Liver (tissue), 9 donors: ENCODE results near the gene TUBGCP5. TPM values are rescaled to one million over a fixed set of nuclear protein-coding genes. Genes with fewer than 3 reads are reported as not detected.

ENCODE experiments used
- DNase-seq: peaks from one replicate; pipeline ENCODE4 v3.0.0-alpha.2; 2017; ENCODE audit warnings: low spot score
- H3K27ac ChIP-seq, 2 donors: one replicate each; pipeline ENCODE4 v1.7.0; 2013; ENCODE audit warnings: inconsistent platforms in 2 of 2, low read length in 2 of 2, control low read depth in 1 of 2, low read depth in 1 of 2, mild to moderate bottlenecking in 1 of 2
- H3K27me3 ChIP-seq, 4 donors: one replicate each; pipeline versions ENCODE4 v1.6.1 to v1.7.0; 2013; ENCODE audit warnings: low read length in 3 of 4, inconsistent platforms in 1 of 4, mild to moderate bottlenecking in 1 of 4, moderate library complexity in 1 of 4; ENCODE audit not compliant: control insufficient read depth in 4 of 4, insufficient read depth in 4 of 4
- H3K36me3 ChIP-seq, 4 donors: one replicate each; pipeline versions ENCODE4 v1.6.1 to v1.7.0; 2013; ENCODE audit warnings: low read length in 3 of 4, mild to moderate bottlenecking in 3 of 4, low read depth in 1 of 4, moderate library complexity in 1 of 4; ENCODE audit not compliant: control insufficient read depth in 4 of 4, insufficient read depth in 3 of 4
- H3K4me1 ChIP-seq, 4 donors: one replicate each; pipeline versions ENCODE4 v1.6.1 to v1.7.0; 2013; ENCODE audit warnings: low read length in 3 of 4, mild to moderate bottlenecking in 3 of 4, moderate library complexity in 1 of 4; ENCODE audit not compliant: control insufficient read depth in 4 of 4, insufficient read depth in 4 of 4
- H3K4me3 ChIP-seq, 3 donors: one replicate each; pipeline versions ENCODE4 v1.6.1 to v1.7.0; 2013; ENCODE audit warnings: low read length in 3 of 3, control low read depth in 1 of 3, low read depth in 1 of 3, mild to moderate bottlenecking in 1 of 3
- H3K9ac ChIP-seq, 2 donors: one replicate each; pipeline ENCODE4 v1.7.0; 2013; ENCODE audit warnings: low read length in 2 of 2, mild to moderate bottlenecking in 2 of 2, moderate library complexity in 2 of 2, control low read depth in 1 of 2, low read depth in 1 of 2
- H3K9me3 ChIP-seq, 4 donors: one replicate each; pipeline versions ENCODE4 v1.6.1 to v1.7.0; 2013; ENCODE audit warnings: low read length in 3 of 4; ENCODE audit not compliant: control insufficient read depth in 4 of 4
- ATF3 ChIP-seq: IDR thresholded peaks from 2 replicates; pipeline ENCODE4 v1.6.1; 2016; ENCODE audit warnings: antibody characterized with exemption
- CTCF ChIP-seq: fragments of 150-350 bp; IDR thresholded peaks from 2 replicates; pipeline ENCODE4 v1.5.1; 2017; ENCODE audit warnings: improper control_type of control experiment, low read depth, low read length; ENCODE audit not compliant: missing input control
- EGR1 ChIP-seq, 2 donors: IDR thresholded peaks; 2 replicates each; pipeline ENCODE4 v1.6.1; 2016 to 2018; ENCODE audit warnings: antibody characterized with exemption in 2 of 2, low read depth in 2 of 2
- FOXA1 ChIP-seq: IDR thresholded peaks from 2 replicates; pipeline ENCODE4 v1.6.1; 2016; ENCODE audit warnings: antibody characterized with exemption
- FOXA2 ChIP-seq: IDR thresholded peaks from 2 replicates; pipeline ENCODE4 v1.6.1; 2016; ENCODE audit warnings: antibody characterized with exemption
- GABPA ChIP-seq, 2 donors: IDR thresholded peaks in 1 of 2; conservative IDR thresholded peaks in 1 of 2; 2 replicates each; pipeline ENCODE4 v1.6.1; 2016; ENCODE audit warnings: antibody characterized with exemption in 2 of 2, mild to moderate bottlenecking in 1 of 2, moderate library complexity in 1 of 2
- HNF4A ChIP-seq, 2 donors: conservative IDR thresholded peaks; 2 replicates each; pipeline ENCODE4 v1.6.1; 2016; ENCODE audit warnings: antibody characterized with exemption in 2 of 2, mild to moderate bottlenecking in 2 of 2
- HNF4G ChIP-seq: IDR thresholded peaks from 2 replicates; pipeline ENCODE4 v1.6.1; 2016; ENCODE audit warnings: antibody characterized with exemption
- JUND ChIP-seq, 2 donors: IDR thresholded peaks; 2 replicates each; pipeline ENCODE4 v1.6.1; 2016; ENCODE audit warnings: antibody characterized with exemption in 2 of 2
- MAX ChIP-seq: IDR thresholded peaks from 2 replicates; pipeline ENCODE4 v1.6.1; 2016; ENCODE audit warnings: antibody characterized with exemption
- NR2F2 ChIP-seq: IDR thresholded peaks from 2 replicates; pipeline ENCODE4 v1.6.1; 2016; ENCODE audit warnings: antibody characterized with exemption
- RAD21 ChIP-seq, 2 donors: IDR thresholded peaks; 2 replicates each; pipeline ENCODE4 v1.6.1; 2016; ENCODE audit warnings: antibody characterized with exemption in 2 of 2, mild to moderate bottlenecking in 2 of 2
- REST ChIP-seq: IDR thresholded peaks from 2 replicates; pipeline ENCODE4 v1.6.1; 2016; ENCODE audit warnings: antibody characterized with exemption, mild to moderate bottlenecking
- RXRA ChIP-seq, 2 donors: IDR thresholded peaks; 2 replicates each; pipeline ENCODE4 v1.6.1; 2017 to 2018; ENCODE audit warnings: antibody characterized with exemption in 2 of 2, mild to moderate bottlenecking in 1 of 2
- SP1 ChIP-seq: IDR thresholded peaks from 2 replicates; pipeline ENCODE4 v1.6.1; 2018; ENCODE audit warnings: antibody characterized with exemption, mild to moderate bottlenecking
- TAF1 ChIP-seq: conservative IDR thresholded peaks from 2 replicates; pipeline ENCODE4 v1.6.1; 2016; ENCODE audit warnings: antibody characterized with exemption, mild to moderate bottlenecking
- YY1 ChIP-seq: IDR thresholded peaks from 2 replicates; pipeline ENCODE4 v1.6.1; 2016; ENCODE audit warnings: antibody characterized with exemption, mild to moderate bottlenecking
- ZBTB33 ChIP-seq: IDR thresholded peaks from 2 replicates; pipeline ENCODE4 v1.6.1; 2016; ENCODE audit warnings: antibody characterized with exemption
- WGBS: extraction: QIAGEN DNeasy Blood & Tissue Kit; methylation state at CpG from one replicate; pipeline ENCODE4 v1.1.7; 2013; 5-methylcytosine and 5-hydroxymethylcytosine counted together
- polyA plus RNA-seq, 2 donors: library from polyadenylated mRNA; stranded (reverse) in 1 of 2; unstranded in 1 of 2; fragments of 200-250 nt in 1 of 2; fragments of >200 nt in 1 of 2; fragmentation: Nextera tagmentation in 1 of 2; extraction: Ambion mirVana in 1 of 2; gene quantifications; one replicate each; pipeline versions ENCODE4 v1.2.1 to v1.2.3, GENCODE V29; 2013 to 2015
- total RNA-seq, 2 donors: library from RNA; depleted of rRNA; stranded (reverse); fragments of >200 nt; gene quantifications; one replicate each; pipeline ENCODE4 v1.2.3, GENCODE V29; 2014
- donor health status: healthy.
- donor health status: healthy.
- donor health status: healthy.
- donor health status: healthy.
- donor health status: healthy.

TUBGCP5 gene
- total and polyA plus RNA-seq, 4 donors: 5.5 to 17.3 (median 7.4) TPM

GRCh38 chr15:22954798-22955543, 84.4 kb downstream of the TUBGCP5 start:
- H3K9ac ChIP-seq: no peak overlapping the region
- no peaks in the 10 kb centered on the region for H3K9me3 ChIP-seq
- no peak for DNase-seq
- no peak for TF ChIP-seq TAF1
- TF ChIP-seq FOXA2: no peak
- TF ChIP-seq ZBTB33: no peak
- no peak for TF ChIP-seq SP1
- TF ChIP-seq RXRA (IDR thresholded peaks at IDR 0.05): no peak
- TF ChIP-seq YY1: no peak
- no peak for TF ChIP-seq CTCF
- no peak for TF ChIP-seq REST
- no peak for TF ChIP-seq FOXA1
- no peak for TF ChIP-seq MAX
- no peak for TF ChIP-seq HNF4G
- TF ChIP-seq RAD21 (IDR thresholded peaks at IDR 0.05): no peak
- TF ChIP-seq JUND (IDR thresholded peaks at IDR 0.05): no peak
- TF ChIP-seq GABPA (IDR thresholded peaks at IDR 0.05 in 1 of 2, conservative IDR thresholded peaks at IDR 0.05 in 1 of 2): no peak
- no peak for TF ChIP-seq NR2F2
- no peak for TF ChIP-seq HNF4A (conservative IDR thresholded peaks at IDR 0.05)
- TF ChIP-seq EGR1 (IDR thresholded peaks at IDR 0.05; ENCODE audit: low read depth in 2 of 2): no peak
- no peak for TF ChIP-seq ATF3
- no peak overlapping the region for H3K4me3 ChIP-seq
- peaks cover 0 to 20% (median 7%) of the 10 kb centered on the region in 4 donors for H3K4me1 ChIP-seq
- 75% methylated on average over 14 of the region's 14 CpGs for WGBS
- no peaks in the 10 kb centered on the region for H3K27me3 ChIP-seq
- H3K27ac ChIP-seq: no peak overlapping the region
- no peaks in the 10 kb centered on the region for H3K36me3 ChIP-seq
